Panc1 (cell line): ENCODE measurements around the gene CCBE1.

ENCODE experiments used
- CTCF ChIP-seq: fragments of 450-650 bp; IDR thresholded peaks from 2 replicates; pipeline ENCODE4 v1.5.1; 2017; ENCODE audit warnings: mild to moderate bottlenecking
- POLR2AphosphoS5 ChIP-seq: IDR thresholded peaks from 2 replicates; pipeline ENCODE4 v1.6.1; 2012; ENCODE audit warnings: mild to moderate bottlenecking, low read depth, low read length, moderate library complexity
- TCF7L2 ChIP-seq: IDR thresholded peaks from 2 replicates; pipeline ENCODE4 v1.6.1; 2011; ENCODE audit warnings: mild to moderate bottlenecking, low read depth, low read length, inconsistent platforms

DNA sequence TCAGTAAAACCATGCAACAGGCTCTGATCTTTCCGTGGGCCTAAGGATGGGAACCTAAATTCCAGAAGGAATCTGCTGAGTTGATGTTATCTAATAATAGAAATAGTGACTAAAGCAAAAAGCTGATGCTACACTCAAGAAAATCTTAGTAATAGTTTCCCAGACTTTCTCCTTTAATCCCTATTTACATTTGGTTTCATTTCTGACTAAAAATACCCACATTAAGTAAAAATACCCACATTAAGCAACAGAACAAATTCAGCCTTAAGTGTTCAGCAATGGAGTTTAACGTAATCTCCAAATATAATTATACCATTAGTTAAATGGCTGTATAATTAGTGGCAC, 50.3 kb downstream of the CCBE1 start:
- TF ChIP-seq CTCF (no peak), TCF7L2 (no peak), POLR2AphosphoS5 (no peak)
